Fibroblast of pulmonary artery (primary cell): ENCODE data around the gene PLD3.
A peak's percentile ranks its signal among the peaks of the same experiment; 100 is the strongest.

ENCODE experiments used
- DNase-seq: peaks from one replicate; pipeline ENCODE4 v3.0.0-alpha.2; 2010; ENCODE audit warnings: low read depth
- H3K4me3 ChIP-seq: replicated peaks from 2 replicates; pipeline ENCODE4 v1.5.1; 2011; ENCODE audit warnings: low read depth, mild to moderate bottlenecking, control low read depth, low read length, moderate library complexity
- CTCF ChIP-seq: IDR thresholded peaks from 2 replicates; pipeline ENCODE4 v1.5.1; 2011; ENCODE audit warnings: mild to moderate bottlenecking, control low read depth, low read length, inconsistent platforms; ENCODE audit errors: missing control alignments

Gene PLD3

GRCh38 chr19:40422748-40423566, 74.5 kb downstream of the PLD3 start:
- no peak overlapping the region for H3K4me3 ChIP-seq
- no peak for DNase-seq

GRCh38 chr19:40423938-40424337, 75.4 kb downstream of the PLD3 start:
- H3K4me3 ChIP-seq: peak overlapping the region; percentile 94
- no peak for DNase-seq
- TF ChIP-seq CTCF: no peak

More at GRCh38 chr19:40422748-40423566, 74.5 kb downstream of the PLD3 start:
- TF ChIP-seq CTCF: no peak

- TF ChIP-seq CTCF: no peak
- peak overlapping the region; percentile 94 for H3K4me3 ChIP-seq
- DNase-seq: peak; percentile 42
Measured at GRCh38 chr19:40424637-40425449, 76.3 kb downstream of the PLD3 start.

- DNase-seq: peak; percentile 99
- peak within 1 kb of the TSS; percentile 94 for H3K4me3 ChIP-seq
- peak; percentile 44 for TF ChIP-seq CTCF
Measured at GRCh38 chr19:40425450-40426287, 77.2 kb downstream of the PLD3 start, which contains the start of gene SERTAD1. TSS of gene SERTAD1 (minus strand) at chr19:40425992. CDS start at chr19:40423546, 2,446 bp downstream.
